ENCODE measurements around the gene FRMD5.
"Not testable (repeated sequence)": the region's sequence is repeated elsewhere in the genome, so short reads cannot be mapped to it uniquely, and the experiment has no call there.

- TF ChIP-seq POLR2AphosphoS5 (IDR thresholded peaks at IDR 0.05; ENCODE audit: low read depth); EZH2 (IDR thresholded peaks at IDR 0.05; ENCODE audit: low read depth, unreplicated experiment); CTCF (conservative IDR thresholded peaks at IDR 0.05; ENCODE audit: low read depth in 2 of 2); ZNF331 (CRISPR knock-in tag; IDR thresholded peaks at IDR 0.05; ENCODE audit: low read depth); REST (IDR thresholded peaks at IDR 0.05; ENCODE audit: unreplicated experiment); EZH2phosphoT487 (IDR thresholded peaks at IDR 0.05; ENCODE audit: unreplicated experiment); STAT1 (IDR thresholded peaks at IDR 0.05; ENCODE audit: unreplicated experiment): not testable (repeated sequence)
Observed at GRCh38 chr15:44227001-44227400, 31.9 kb upstream of the FRMD5 start.

Measured in GM23338 (cell line).